Measurements from ENCODE around the gene LDLRAD4. TPM values are rescaled to one million over a fixed set of nuclear protein-coding genes. Genes with fewer than 3 reads are reported as not detected.

Gene LDLRAD4
- total and polyA plus RNA-seq, 2 donors (not counting 1 experiment from before 2014, with no cell fraction given): 13.9 to 35.7 TPM

DNA sequence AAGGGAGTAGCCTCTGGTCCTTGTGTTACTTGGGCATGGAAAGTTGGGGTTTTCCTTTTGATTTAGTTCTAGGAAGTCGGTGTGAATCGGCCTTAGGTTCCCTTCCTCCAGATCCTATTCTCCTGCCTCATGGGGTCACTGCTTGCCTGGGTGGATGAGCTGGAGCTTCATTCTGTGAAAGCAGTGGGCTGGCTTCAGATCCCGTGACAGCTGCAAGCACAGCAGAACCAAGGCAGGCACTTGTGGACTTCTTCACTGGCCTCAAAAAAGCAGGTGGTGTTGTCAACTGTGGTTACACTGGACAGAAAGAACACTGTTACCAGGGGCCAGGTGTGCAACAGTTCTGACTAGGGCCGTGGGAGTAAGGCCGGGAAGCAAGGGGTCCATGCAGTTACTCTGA lies 243.4 kb downstream of the LDLRAD4 start:
- ChIA-PET CTCF (no interaction called here), POLR2A (no interaction called here)
- Mint-ChIP-seq H3K4me3 (no peak overlapping the region), H3K4me1 (peaks cover 38% of the 10 kb centered on the region), H3K27me3 (peaks cover 14% of the 10 kb centered on the region), H3K27ac (no peak overlapping the region), H3K9me3 (ENCODE audit: insufficient read depth) (peaks cover 1% of the 10 kb centered on the region)
- H2AFZ ChIP-seq (ENCODE audit: insufficient read depth, low read depth, low read length, poor library complexity, severe bottlenecking): peak overlapping the region; percentile 13
- peaks cover 0 to 15% (median 5%) of the 10 kb centered on the region in 4 experiments for H3K27me3 ChIP-seq (replicated peaks in 1 of 4; ENCODE audit: control extremely low read depth in 1 of 4, control insufficient read depth in 3 of 4, insufficient read depth in 4 of 4, low read length in 3 of 4)
- no peaks in the 10 kb centered on the region for H4K20me1 ChIP-seq (ENCODE audit: control insufficient read depth, insufficient read depth, low read length, poor library complexity, severe bottlenecking)
- H3K4me3 ChIP-seq (ENCODE audit: control extremely low read depth in 1 of 5, extremely low read depth in 1 of 5, insufficient read depth in 1 of 5, low read depth in 2 of 5, low read length in 4 of 5): no peak overlapping the region
- WGBS (ENCODE audit: insufficient coverage): 71% methylated on average over 5 of the region's 5 CpGs
- no peak for TF ChIP-seq EZH2 (IDR thresholded peaks at IDR 0.05; ENCODE audit: borderline replicate concordance, insufficient read depth, low read depth, low read length, poor library complexity, severe bottlenecking)
- TF ChIP-seq, protein P1, sequence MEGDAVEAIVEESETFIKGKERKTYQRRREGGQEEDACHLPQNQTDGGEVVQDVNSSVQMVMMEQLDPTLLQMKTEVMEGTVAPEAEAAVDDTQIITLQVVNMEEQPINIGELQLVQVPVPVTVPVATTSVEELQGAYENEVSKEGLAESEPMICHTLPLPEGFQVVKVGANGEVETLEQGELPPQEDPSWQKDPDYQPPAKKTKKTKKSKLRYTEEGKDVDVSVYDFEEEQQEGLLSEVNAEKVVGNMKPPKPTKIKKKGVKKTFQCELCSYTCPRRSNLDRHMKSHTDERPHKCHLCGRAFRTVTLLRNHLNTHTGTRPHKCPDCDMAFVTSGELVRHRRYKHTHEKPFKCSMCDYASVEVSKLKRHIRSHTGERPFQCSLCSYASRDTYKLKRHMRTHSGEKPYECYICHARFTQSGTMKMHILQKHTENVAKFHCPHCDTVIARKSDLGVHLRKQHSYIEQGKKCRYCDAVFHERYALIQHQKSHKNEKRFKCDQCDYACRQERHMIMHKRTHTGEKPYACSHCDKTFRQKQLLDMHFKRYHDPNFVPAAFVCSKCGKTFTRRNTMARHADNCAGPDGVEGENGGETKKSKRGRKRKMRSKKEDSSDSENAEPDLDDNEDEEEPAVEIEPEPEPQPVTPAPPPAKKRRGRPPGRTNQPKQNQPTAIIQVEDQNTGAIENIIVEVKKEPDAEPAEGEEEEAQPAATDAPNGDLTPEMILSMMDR (IDR thresholded peaks at IDR 0.05): no peak
- peaks cover 0 to 2% of the 10 kb centered on the region in 2 experiments for H3K36me3 ChIP-seq (replicated peaks in 1 of 2; ENCODE audit: control extremely low read depth in 1 of 2, control insufficient read depth in 1 of 2, extremely low read depth in 1 of 2, insufficient read depth in 2 of 2, low read length in 1 of 2)
- H3K4me2 ChIP-seq (replicated peaks; ENCODE audit: low read depth, low read length, poor library complexity, severe bottlenecking): no peak overlapping the region
- DNase-seq: no peak
- no peak overlapping the region for H3K27ac ChIP-seq (ENCODE audit: low read length in 2 of 2)
- no peak for ATAC-seq (ENCODE audit: low read depth)
- H3K9ac ChIP-seq (ENCODE audit: low read length): no peak overlapping the region
- intact Hi-C loops (cut with micrococcal nuclease): no loop called here
- peaks cover 0 to 10% (median 4%) of the 10 kb centered on the region in 3 donors for H3K9me3 ChIP-seq (ENCODE audit: control extremely low read depth in 1 of 3, control insufficient read depth in 2 of 3, insufficient read depth in 1 of 3, low read length in 2 of 3)
- peaks cover 16 to 19% of the 10 kb centered on the region in 2 donors for H3K4me1 ChIP-seq (ENCODE audit: control insufficient read depth in 2 of 2, insufficient read depth in 2 of 2, low read length in 2 of 2)
- H3K79me2 ChIP-seq (ENCODE audit: control insufficient read depth, insufficient read depth, low read length): peaks cover 62% of the 10 kb centered on the region

DNA sequence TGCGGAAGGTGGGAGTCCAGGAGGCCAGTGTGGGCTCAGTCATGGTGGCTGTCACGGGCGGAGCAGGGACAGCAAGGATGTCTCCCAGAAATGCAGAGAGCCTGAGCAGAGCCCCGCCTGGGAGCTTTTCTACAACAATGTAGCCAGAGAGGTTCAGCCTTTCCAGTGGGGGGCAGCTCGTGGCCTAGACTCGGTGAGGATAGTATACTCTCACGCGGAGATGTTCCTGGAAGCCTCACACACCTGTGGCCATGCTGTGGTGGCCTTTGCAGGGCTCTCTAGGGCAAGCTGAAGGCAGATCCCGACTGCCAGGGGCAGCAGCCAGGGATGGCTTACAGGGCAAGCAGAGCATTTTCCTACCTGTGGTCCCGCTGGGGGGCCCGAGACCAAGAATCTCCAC lies 244.1 kb downstream of the LDLRAD4 start:
- Mint-ChIP-seq H3K27me3 (peaks cover 8% of the 10 kb centered on the region), H3K4me1 (peaks cover 33% of the 10 kb centered on the region), H3K27ac (peak overlapping the region; percentile 15), H3K9me3 (ENCODE audit: insufficient read depth) (peaks cover 4% of the 10 kb centered on the region), H3K4me3 (no peak overlapping the region)
- Histone ChIP-seq H3K4me3 (ENCODE audit: control extremely low read depth in 1 of 5, extremely low read depth in 1 of 5, insufficient read depth in 1 of 5, low read depth in 2 of 5, low read length in 4 of 5) (no peak overlapping the region), H3K27ac (ENCODE audit: low read length in 2 of 2) (no peak overlapping the region), H3K9ac (ENCODE audit: low read length) (no peak overlapping the region), H4K20me1 (ENCODE audit: control insufficient read depth, insufficient read depth, low read length, poor library complexity, severe bottlenecking) (no peaks in the 10 kb centered on the region), H3K79me2 (ENCODE audit: control insufficient read depth, insufficient read depth, low read length) (peaks cover 68% of the 10 kb centered on the region), H3K36me3 (replicated peaks in 1 of 2; ENCODE audit: control extremely low read depth in 1 of 2, control insufficient read depth in 1 of 2, extremely low read depth in 1 of 2, insufficient read depth in 2 of 2, low read length in 1 of 2) (peaks cover 0 to 4% of the 10 kb centered on the region in 2 experiments), H3K4me2 (replicated peaks; ENCODE audit: low read depth, low read length, poor library complexity, severe bottlenecking) (no peak overlapping the region), H2AFZ (ENCODE audit: insufficient read depth, low read depth, low read length, poor library complexity, severe bottlenecking) (no peak overlapping the region), H3K9me3 (ENCODE audit: control extremely low read depth in 1 of 3, control insufficient read depth in 2 of 3, insufficient read depth in 1 of 3, low read length in 2 of 3) (peaks cover 2 to 7% (median 6%) of the 10 kb centered on the region in 3 donors), H3K4me1 (ENCODE audit: control insufficient read depth in 2 of 2, insufficient read depth in 2 of 2, low read length in 2 of 2) (peaks cover 16 to 19% of the 10 kb centered on the region in 2 donors), H3K27me3 (replicated peaks in 1 of 4; ENCODE audit: control extremely low read depth in 1 of 4, control insufficient read depth in 3 of 4, insufficient read depth in 4 of 4, low read length in 3 of 4) (peaks cover 0 to 12% (median 2%) of the 10 kb centered on the region in 4 experiments)
- ChIA-PET CTCF (no interaction called here), POLR2A (no interaction called here)
- WGBS (ENCODE audit: insufficient coverage): 88% methylated on average over 11 of the region's 11 CpGs
- DNase-seq: no peak
- no peak for TF ChIP-seq EZH2 (IDR thresholded peaks at IDR 0.05; ENCODE audit: borderline replicate concordance, insufficient read depth, low read depth, low read length, poor library complexity, severe bottlenecking)
- TF ChIP-seq, protein P1 (IDR thresholded peaks at IDR 0.05): no peak
- intact Hi-C loops (cut with micrococcal nuclease): no loop called here
- ATAC-seq (ENCODE audit: low read depth): no peak
